ENCODE results near the gene GRK2.

The GRK2 gene

GRCh38 chr11:67275606-67276409 is 9.5 kb downstream of the GRK2 start:
- Histone ChIP-seq H3K27ac (peak overlapping the region; percentile 84; the same call in 1 of the 2 replicates), H3K9me3 (ENCODE audit: severe bottlenecking) (no peaks in the 10 kb centered on the region), H3K27me3 (ENCODE audit: insufficient read depth, low read depth, severe bottlenecking) (no peaks in the 10 kb centered on the region), H3K4me3 (ENCODE audit: low read depth, low read length) (no peak overlapping the region), H3K36me3 (peaks cover 34% of the 10 kb centered on the region)
- TF ChIP-seq CTCF (IDR thresholded peaks at IDR 0.05; ENCODE audit: low read depth, low read length): 0 out of 2 replicates have a peak, but pooled peaks have one; percentile 31
- DNase-seq: no peak

- H3K9me3 ChIP-seq (ENCODE audit: severe bottlenecking): no peaks in the 10 kb centered on the region
- peaks cover 43% of the 10 kb centered on the region for H3K36me3 ChIP-seq
- H3K27me3 ChIP-seq (ENCODE audit: insufficient read depth, low read depth, severe bottlenecking): no peaks in the 10 kb centered on the region
- DNase-seq: peak; percentile 69
- peak overlapping the region; percentile 84 for H3K27ac ChIP-seq
- H3K4me3 ChIP-seq (ENCODE audit: low read depth, low read length): no peak overlapping the region
- TF ChIP-seq CTCF (IDR thresholded peaks at IDR 0.05; ENCODE audit: low read depth, low read length): peak; percentile 40; the same call in 1 of the 2 replicates
Observed at GRCh38 chr11:67276781-67277230, 10.5 kb downstream of the GRK2 start.

GRCh38 chr11:67277231-67277961 is 11.1 kb downstream of the GRK2 start:
- Histone ChIP-seq H3K36me3 (peaks cover 47% of the 10 kb centered on the region), H3K27ac (peak overlapping the region; percentile 84)
- no peak for TF ChIP-seq CTCF (IDR thresholded peaks at IDR 0.05; ENCODE audit: low read depth, low read length)

GRCh38 chr11:67278135-67278938 is 12.1 kb downstream of the GRK2 start:
- no peak for DNase-seq
- H3K27me3 ChIP-seq (ENCODE audit: insufficient read depth, low read depth, severe bottlenecking): no peaks in the 10 kb centered on the region
- H3K9me3 ChIP-seq (ENCODE audit: severe bottlenecking): no peaks in the 10 kb centered on the region
- H3K4me3 ChIP-seq (ENCODE audit: low read depth, low read length): no peak overlapping the region
- peak overlapping the region; percentile 84 for H3K27ac ChIP-seq
- H3K36me3 ChIP-seq: peaks cover 56% of the 10 kb centered on the region
- TF ChIP-seq CTCF (IDR thresholded peaks at IDR 0.05; ENCODE audit: low read depth, low read length): no peak

More at GRCh38 chr11:67277231-67277961, 11.1 kb downstream of the GRK2 start:
- no peaks in the 10 kb centered on the region for H3K27me3 ChIP-seq (ENCODE audit: insufficient read depth, low read depth, severe bottlenecking)
- H3K4me3 ChIP-seq (ENCODE audit: low read depth, low read length): peak overlapping the region; percentile 32
- peak; percentile 72 for DNase-seq
- no peaks in the 10 kb centered on the region for H3K9me3 ChIP-seq (ENCODE audit: severe bottlenecking)

- no peaks in the 10 kb centered on the region for H3K27me3 ChIP-seq (ENCODE audit: insufficient read depth, low read depth, severe bottlenecking)
- H3K27ac ChIP-seq: no peak overlapping the region
- H3K36me3 ChIP-seq: peaks cover 63% of the 10 kb centered on the region
- H3K4me3 ChIP-seq (ENCODE audit: low read depth, low read length): no peak overlapping the region
- DNase-seq: no peak
- no peak for TF ChIP-seq CTCF (IDR thresholded peaks at IDR 0.05; ENCODE audit: low read depth, low read length)
- no peaks in the 10 kb centered on the region for H3K9me3 ChIP-seq (ENCODE audit: severe bottlenecking)
Observed at GRCh38 chr11:67278939-67279588, 12.8 kb downstream of the GRK2 start.
